Fibroblast of the aortic adventitia (primary cell): ENCODE data around the gene TMEM234. TPM values are rescaled to one million over a fixed set of nuclear protein-coding genes. Genes with fewer than 3 reads are reported as not detected.
A peak's percentile ranks its signal among the peaks of the same experiment; 100 is the strongest.
"Not testable (repeated sequence)": the region's sequence is repeated elsewhere in the genome, so short reads cannot be mapped to it uniquely, and the experiment has no call there.

Experiments used
- DNase-seq: peaks from one replicate; pipeline ENCODE4 v3.0.0-alpha.2; 2010; ENCODE audit warnings: low read depth
- H3K4me3 ChIP-seq: 2 replicates; pipeline ENCODE4 v1.5.1; 2011; ENCODE audit warnings: low read depth, mild to moderate bottlenecking, control low read depth, low read length, moderate library complexity
- total RNA-seq: library from RNA; depleted of rRNA; stranded (reverse); fragments of >200 nt; gene quantifications from 2 replicates; pipeline ENCODE4 v1.2.3, GENCODE V29; 2012; ENCODE audit warnings: low replicate concordance
- TF ChIP-seq, protein P1 (sequence below): IDR thresholded peaks from 2 replicates; pipeline ENCODE4 v1.5.1; 2011; ENCODE audit warnings: mild to moderate bottlenecking, low read length, control low read depth, inconsistent platforms; ENCODE audit not compliant: insufficient read depth

TMEM234 gene
- total RNA-seq: 18.3 and 21.0 TPM in 2 replicates

DNA sequence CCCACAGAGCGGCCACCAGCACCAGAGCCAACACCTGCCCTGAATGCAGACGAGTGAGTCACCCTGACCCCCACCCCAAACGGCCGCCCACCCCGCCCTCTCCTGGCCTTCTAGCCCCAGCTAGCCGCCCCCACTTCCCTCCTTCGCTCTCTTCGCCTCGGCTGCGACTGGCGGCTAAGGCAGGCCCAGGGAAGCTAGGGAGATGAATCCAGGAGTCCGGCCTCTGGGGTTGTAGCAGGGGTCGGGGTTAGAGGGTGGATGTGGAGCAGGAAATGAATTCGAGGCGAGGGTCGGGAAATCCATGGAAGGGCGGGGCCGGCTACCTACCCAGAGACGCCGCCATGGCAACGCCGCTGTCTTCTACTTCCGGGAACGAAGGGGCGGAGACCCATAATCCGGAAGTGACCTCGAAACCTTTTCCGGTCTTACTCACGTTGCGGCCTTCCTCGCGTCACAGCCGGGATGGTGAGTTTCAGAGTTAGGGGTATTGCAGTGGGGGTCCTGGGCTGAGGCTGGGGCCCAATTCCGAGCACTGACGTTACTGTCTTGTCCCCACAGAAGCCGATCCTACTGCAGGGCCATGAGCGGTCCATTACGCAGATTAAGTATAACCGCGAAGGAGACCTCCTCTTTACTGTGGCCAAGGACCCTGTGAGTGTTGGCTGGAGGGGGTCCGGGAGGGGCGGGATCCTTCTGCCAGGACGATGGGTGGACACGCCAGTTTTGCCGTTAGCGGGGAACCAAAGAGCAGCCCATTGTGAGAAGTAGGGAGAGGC is at the start of gene TMEM234, which contains the start of gene EIF3I:
TSS of gene TMEM234 (minus strand) at position 374 of the 776 bp plus-strand sequence. CDS start at position 343, 31 bp downstream.
TSS of gene EIF3I (plus strand) at position 428 of the 776 bp plus-strand sequence. CDS start at position 463, 35 bp downstream.
- TF ChIP-seq, protein P1, sequence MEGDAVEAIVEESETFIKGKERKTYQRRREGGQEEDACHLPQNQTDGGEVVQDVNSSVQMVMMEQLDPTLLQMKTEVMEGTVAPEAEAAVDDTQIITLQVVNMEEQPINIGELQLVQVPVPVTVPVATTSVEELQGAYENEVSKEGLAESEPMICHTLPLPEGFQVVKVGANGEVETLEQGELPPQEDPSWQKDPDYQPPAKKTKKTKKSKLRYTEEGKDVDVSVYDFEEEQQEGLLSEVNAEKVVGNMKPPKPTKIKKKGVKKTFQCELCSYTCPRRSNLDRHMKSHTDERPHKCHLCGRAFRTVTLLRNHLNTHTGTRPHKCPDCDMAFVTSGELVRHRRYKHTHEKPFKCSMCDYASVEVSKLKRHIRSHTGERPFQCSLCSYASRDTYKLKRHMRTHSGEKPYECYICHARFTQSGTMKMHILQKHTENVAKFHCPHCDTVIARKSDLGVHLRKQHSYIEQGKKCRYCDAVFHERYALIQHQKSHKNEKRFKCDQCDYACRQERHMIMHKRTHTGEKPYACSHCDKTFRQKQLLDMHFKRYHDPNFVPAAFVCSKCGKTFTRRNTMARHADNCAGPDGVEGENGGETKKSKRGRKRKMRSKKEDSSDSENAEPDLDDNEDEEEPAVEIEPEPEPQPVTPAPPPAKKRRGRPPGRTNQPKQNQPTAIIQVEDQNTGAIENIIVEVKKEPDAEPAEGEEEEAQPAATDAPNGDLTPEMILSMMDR: no peak
- peak within 1 kb of the TSS; percentile 93 for H3K4me3 ChIP-seq
- DNase-seq: peak; percentile 92

DNA sequence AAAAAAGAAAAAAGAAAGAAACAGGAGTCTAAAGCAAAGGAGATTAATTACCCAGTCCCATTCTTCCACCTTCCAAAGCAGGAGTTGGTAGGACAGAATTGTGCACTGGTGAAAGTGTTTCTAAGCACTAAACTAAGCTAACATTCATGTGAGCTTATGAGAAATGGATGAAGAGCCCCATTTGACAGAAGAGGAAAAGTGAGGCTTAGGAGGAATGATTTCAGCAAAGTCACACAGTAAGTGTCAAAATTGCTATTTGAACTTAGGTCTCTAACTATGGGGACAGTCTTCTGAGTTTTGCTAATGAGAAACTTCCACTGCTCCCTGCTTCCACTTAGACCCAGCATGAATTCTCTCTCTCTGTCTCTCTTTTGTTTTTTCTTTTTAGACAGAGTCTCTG is 47.6 kb upstream of the TMEM234 start:
- TF ChIP-seq, protein P1: no peak
- DNase-seq: no peak
- no peak overlapping the region for H3K4me3 ChIP-seq

DNA sequence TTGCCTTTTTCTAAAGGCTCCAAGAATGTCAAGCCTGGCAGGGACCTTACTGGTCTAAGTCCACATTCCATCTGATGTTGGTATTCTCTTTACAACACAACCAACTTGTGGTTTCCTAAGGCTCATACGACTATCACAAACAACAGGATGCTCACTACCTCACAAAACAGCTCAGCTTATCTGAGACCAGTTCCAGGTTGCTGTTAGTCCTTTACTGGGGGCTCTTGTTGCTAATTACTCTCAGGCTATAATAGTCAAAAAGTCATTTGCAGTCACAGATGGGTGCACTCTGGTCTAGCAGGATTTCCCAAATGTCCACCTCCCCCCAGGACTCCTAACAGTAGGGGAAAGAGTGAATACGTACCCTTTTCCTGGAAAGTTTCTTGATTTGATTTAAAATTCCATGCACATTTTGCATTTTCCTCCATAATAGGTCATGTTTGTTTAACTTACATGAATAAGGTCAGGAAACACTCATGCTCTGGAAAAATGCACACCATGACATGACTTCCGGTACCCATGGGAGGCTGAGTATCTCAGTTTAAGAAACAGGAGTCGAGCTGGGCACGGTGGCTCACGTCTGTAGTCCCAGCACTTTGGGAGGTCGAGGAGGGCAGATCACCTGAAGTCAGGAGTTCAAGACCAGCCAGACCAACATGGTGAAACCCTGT is 44.9 kb upstream of the TMEM234 start:
- H3K4me3 ChIP-seq: no peak overlapping the region
- peak; percentile 74 for DNase-seq
- TF ChIP-seq, protein P1: no peak

DNA sequence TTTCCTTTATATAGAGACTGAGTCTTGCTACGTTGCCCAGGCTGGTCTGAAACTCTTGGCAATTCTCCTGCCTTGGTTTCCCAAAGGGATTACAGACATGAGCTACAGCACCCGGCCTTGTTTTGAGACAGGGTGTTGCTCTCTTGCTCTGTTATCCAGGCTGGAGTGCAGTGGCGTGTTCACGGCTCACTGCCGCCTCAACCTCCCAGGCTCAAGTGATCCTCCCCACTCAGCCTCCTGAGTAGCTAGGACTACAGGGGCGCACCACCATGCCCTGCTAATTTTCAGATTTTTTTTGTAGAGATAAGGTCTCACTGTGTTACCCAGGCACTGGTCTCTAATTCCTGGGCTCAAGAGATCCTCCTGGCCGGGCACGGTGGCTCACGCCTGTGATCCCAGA is 43.7 kb upstream of the TMEM234 start:
- TF ChIP-seq, protein P1: no peak
- no peak overlapping the region for H3K4me3 ChIP-seq
- DNase-seq: no peak

DNA sequence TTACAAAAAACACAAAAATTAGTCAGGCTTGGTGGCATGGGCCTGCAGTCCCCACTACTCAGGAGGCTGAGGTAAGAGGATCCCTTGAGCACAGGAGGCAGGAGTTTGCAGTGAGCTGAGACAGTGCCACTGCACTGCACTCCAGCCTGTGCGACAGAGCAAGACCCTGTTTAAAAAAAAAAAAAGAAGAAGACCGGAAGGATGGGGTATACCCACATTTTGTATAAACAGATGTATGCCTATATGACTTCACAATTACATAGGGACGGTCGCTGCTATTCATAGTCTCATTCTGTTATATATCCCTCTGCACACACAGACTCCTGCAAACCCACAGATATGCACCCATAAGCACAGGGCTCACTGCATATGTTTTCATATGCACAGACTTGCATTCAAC is 41.6 kb upstream of the TMEM234 start:
- TF ChIP-seq, protein P1: no peak
- DNase-seq: no peak
- H3K4me3 ChIP-seq: no peak overlapping the region

DNA sequence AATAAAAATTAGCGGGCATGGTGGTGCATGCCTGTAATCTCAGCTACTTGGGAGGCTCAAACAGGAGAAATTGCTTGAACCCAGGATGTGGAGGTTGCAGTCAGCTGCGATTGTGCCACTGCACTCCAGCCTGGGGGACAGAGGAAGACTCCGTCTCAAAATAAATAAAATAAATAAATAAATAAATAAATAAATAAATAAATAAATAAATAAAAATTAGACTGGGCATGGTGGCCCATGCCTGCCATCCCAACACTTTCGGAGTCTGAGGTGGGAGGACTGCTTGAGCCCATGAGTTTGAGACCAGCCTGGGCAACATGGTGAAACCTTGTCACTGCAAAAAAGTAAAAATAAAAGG is 41.1 kb upstream of the TMEM234 start:
- not testable (repeated sequence) for DNase-seq, H3K4me3 ChIP-seq

DNA sequence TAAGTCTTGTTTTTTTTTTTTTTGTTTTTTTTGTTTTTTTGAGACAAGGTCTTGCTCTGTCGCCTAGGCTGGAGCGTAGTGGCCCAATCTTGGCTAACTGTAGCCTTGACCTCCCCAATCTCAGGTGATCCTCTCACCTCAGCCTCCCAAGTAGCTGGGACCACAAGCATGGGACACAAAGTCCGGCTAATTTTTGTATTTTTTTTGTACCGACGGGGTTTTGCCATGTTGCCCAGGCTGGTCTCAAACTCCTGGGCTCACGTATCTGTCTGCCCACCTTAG is 35.0 kb upstream of the TMEM234 start:
- H3K4me3 ChIP-seq: no peak overlapping the region
- TF ChIP-seq, protein P1: no peak
- DNase-seq: no peak
